HG03378 (cell line): ENCODE measurements around the gene PLP2.

Source experiments
- ATAC-seq: cut with Tn5 transposase; IDR thresholded peaks from one replicate; pipeline ENCODE4 v1.9.1; 2021; ENCODE audit warnings: mild to moderate bottlenecking, moderate library complexity; ENCODE audit not compliant: unreplicated experiment

Gene PLP2

GRCh38 chrX:49186125-49187027 is 14.7 kb downstream of the PLP2 start, which contains the start of gene PRICKLE3:
Gene PRICKLE3 (minus strand): TSS chrX:49186373. CDS start chrX:49186297, 76 bp downstream.
- no peak for ATAC-seq

- ATAC-seq, result no peak
Measured at GRCh38 chrX:49187028-49187394, 15.3 kb downstream of the PLP2 start.

GRCh38 chrX:49187526-49187925 is 15.8 kb downstream of the PLP2 start:
- ATAC-seq, result no peak

DNA sequence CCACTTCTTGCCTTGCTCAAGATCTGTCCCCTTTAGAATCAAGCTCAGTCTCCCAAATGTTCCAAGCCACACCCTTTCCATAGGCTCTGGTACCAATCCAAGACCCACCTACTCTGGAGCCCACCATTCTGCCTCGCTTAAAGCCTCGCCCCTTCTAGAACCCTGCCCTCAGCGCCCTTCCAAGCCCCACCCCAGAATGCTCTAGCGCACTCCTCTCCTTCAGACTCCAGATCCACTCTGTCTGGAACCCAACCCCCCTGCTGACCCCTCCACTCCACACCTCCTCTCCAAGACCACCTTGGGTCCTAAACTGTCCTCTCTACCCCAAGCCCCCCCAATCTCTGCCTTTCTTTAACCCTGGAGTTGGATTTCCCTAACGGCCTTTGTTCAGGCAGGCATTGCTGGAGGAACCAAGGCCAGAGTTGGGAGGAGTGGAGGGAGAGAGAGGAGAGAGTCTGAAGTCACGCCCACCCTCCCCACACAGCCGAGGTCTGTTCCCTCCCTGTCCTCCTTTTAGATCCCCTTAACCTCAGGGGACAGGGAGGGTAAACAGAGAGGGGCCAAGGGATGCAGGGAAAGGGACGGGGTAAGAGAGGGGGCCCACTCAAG is 16.9 kb downstream of the PLP2 start:
- ATAC-seq, result no peak

DNA sequence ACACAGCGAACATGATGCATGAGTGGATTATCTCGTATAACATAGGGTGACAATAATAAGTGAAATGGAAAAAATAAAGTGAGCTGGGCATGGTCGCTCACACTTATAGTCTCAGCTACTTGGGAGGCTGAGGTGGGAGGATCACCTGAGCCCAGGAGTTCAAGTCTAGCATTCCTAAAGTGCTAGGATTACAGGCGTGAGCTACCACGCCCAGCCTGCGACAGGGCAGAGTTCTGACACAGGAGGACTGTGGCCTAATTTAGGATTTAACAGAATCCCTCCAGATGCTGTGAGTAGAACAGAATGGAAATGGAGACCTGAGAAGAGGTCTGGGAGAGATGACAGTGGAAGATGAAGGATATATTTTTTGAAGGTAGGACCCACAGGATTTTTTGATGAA is 17.9 kb downstream of the PLP2 start:
- no peak for ATAC-seq

- peak; percentile 89 for ATAC-seq
Measured at GRCh38 chrX:49190821-49191573, 19.3 kb downstream of the PLP2 start.

- ATAC-seq, result peak; percentile 10
Measured at GRCh38 chrX:49191574-49192011, 19.9 kb downstream of the PLP2 start.

DNA sequence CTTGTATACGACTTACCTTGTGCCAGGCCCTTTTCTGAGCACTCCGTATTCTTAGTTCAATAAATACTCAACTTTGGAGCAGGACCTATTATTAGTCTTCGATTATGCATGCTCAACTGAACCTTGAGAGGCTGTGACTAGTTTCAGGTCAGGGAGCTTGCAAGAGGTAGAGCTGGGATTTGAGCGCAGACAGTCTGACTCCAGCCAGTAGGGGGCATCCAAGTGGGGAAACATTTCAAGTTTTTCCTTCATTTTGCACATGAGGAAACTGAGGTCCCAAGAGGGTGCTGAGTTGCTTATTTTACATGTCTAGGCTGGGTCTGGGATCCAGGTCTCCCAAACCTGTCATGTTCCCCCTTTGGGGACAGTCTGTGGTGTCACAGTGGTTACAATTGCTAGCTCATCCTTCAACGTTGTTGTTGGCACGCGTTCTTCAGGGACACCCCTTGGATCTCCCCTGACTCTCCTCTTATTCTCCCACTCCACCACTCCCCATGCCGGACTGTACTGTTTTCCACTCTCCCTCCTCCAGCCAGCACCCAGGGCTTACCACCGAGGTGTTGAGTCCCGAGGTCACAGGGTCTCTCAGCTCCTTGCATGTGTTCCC is 21.1 kb downstream of the PLP2 start:
- ATAC-seq, result no peak

- ATAC-seq, result no peak
Measured at GRCh38 chrX:49193542-49193964, 21.9 kb downstream of the PLP2 start.

GRCh38 chrX:49197543-49198087 is 25.9 kb downstream of the PLP2 start:
- ATAC-seq, result no peak

GRCh38 chrX:49198540-49199314 is 27.0 kb downstream of the PLP2 start:
- no peak for ATAC-seq

- no peak for ATAC-seq
Measured at GRCh38 chrX:49199315-49199595, 27.6 kb downstream of the PLP2 start.

- ATAC-seq, result peak; percentile 88
Measured at GRCh38 chrX:49199906-49200771, 28.4 kb downstream of the PLP2 start, which contains the start of gene SYP. Gene SYP (minus strand): TSS chrX:49200193. CDS start chrX:49200186, 7 bp downstream.

DNA sequence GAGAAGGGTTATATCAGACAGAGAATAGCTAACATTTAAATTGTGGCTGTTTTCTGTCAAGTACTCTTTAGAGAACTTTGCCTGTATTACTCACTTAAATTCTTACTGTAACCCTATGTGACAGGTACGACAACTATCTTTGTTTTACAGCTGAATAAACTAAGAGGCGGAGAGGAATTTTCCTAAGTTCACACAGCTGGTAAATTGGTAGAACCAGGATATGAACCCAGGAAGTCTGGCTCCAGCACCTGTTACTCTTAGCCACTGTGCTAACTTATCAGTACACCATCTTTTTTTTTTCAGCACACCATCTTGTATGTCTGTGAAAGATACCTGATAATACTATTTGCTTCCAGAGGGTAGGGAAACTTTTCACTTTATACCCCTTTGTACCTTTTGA is 30.3 kb downstream of the PLP2 start:
- no peak for ATAC-seq

DNA sequence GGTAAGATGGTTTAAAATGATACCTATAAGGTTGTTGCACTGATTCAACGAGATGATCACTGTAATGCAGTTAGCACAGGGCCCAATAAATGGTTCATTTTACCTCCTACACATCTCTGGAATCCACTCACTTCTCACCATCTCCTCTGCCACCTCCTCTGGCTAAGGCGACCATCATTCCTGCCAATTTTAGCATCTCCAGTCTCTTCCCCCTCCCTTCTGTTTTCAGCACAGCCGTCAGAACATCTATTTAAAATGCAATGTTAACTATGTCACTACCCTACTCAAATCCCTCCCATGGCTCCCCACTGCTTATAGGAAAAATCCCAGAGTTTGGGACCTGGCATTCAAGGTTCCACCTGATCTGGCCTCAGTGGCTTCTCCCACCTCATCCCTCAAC is 31.8 kb downstream of the PLP2 start:
- ATAC-seq, result no peak

- ATAC-seq, result no peak
Measured at GRCh38 chrX:49204017-49204416, 32.3 kb downstream of the PLP2 start.

DNA sequence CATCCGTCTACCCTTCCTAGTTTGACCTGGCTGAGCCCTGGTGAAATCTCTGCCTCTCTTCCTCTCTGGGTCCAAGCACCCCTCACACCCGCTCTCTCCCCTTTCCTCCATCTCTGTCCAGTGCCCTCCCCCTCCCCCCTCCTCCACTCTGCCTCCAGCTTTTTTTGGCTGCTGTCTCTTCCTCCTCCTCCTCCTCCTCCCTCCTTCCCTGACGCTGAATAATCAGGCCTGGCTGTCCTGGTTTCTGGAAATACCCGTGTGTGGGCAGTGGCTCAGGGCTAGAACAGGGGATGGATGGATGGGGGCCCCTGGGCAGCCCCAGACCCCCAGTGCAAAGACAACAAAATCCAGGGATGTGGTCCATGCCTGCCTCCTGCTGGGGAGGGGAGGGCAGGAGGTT is 33.0 kb downstream of the PLP2 start:
- no peak for ATAC-seq

DNA sequence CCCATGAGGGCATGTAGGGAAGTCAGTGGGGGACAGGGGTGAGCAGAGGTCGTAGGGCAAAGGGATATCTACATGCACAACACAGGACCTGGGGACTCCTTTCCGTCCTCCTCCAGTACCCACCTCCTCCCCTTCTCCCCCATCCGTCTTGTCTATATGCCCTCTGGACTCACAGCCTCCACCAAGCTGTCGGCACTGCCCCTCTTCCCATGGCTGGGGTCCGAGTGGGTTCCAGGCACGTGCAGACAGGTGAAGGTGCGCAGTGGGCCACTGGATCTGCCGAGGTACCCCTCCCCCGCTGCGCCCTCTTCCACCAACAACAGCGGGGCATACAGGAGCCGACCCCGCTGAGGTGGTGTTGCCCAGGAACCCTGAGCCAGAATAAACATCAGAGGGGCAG is 33.7 kb downstream of the PLP2 start:
- ATAC-seq, result no peak

DNA sequence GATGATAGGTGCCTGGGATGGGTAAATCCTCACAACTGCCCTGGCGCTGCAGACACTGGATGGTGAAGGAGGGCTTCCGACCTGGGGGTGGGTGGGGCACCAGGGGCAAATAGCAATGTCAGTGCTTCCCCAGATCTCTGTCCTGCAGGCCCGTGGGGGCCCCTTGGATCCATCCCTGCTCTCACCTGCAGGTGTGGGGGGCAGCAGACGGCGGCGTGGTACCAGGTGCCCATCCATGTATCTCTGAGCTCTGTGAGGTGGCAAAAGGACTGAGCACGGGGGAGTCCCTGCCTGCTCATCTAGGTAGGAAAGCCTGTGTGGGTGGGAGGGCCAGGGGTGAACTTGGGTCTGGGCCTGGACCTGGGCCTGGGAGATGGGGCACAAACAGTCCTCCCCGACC is 34.8 kb downstream of the PLP2 start:
- ATAC-seq, result no peak
